SK-N-SH (cell line): ENCODE measurements around the gene BLID. TPM values are rescaled to one million over a fixed set of nuclear protein-coding genes. Genes with fewer than 3 reads are reported as not detected.

Experiments
- CTCF ChIA-PET: fragments of 300-600, 350-600 bp; formaldehyde crosslinking; extraction: SDS; loops from one replicate; lab custom pipeline; 2021; lab: Yijun Ruan, JAX
- POLR2A ChIA-PET: fragments of 350-600 bp; sonication (Branson Sonifier 250); formaldehyde crosslinking; extraction: SDS; loops from one replicate; lab custom pipeline; 2020; ENCODE audit warnings: antibody characterized with exemption, inconsistent platforms; lab: Yijun Ruan, JAX
- DNase-seq: peaks from one replicate; pipeline ENCODE4 v3.0.0; 2012
- H2AFZ ChIP-seq: fragments of 200-600 bp; sonication (generic); 2 replicates; pipeline ENCODE4 v1.8.1; 2016; ENCODE audit warnings: antibody characterized with exemption, mild to moderate bottlenecking, low read depth
- H3F3A ChIP-seq: fragments of 200-600 bp; sonication (generic); replicated peaks from 2 replicates; pipeline ENCODE3; 2016; ENCODE audit warnings: antibody characterized with exemption, mild to moderate bottlenecking; ENCODE audit not compliant: insufficient read depth
- H3K27ac ChIP-seq, 2 experiments: fragments of 200-500 bp in 1 of 2; fragments of 200-600 bp in 1 of 2; sonication (Bioruptor generic) in 1 of 2; sonication (generic), shearing (Covaris generic) in 1 of 2; 2 replicates each; pipeline versions ENCODE4 v1.5.1 to v1.6.1; 2014 to 2016; ENCODE audit warnings: low read depth in 2 of 2, inconsistent platforms in 1 of 2, low read length in 1 of 2, mild to moderate bottlenecking in 1 of 2, mixed read lengths in 1 of 2
- H3K27me3 ChIP-seq: fragments of 200-600 bp; sonication (generic), shearing (Covaris generic); 2 replicates; pipeline ENCODE4 v1.6.1; 2016; ENCODE audit warnings: mixed run types; ENCODE audit not compliant: insufficient read depth
- H3K36me3 ChIP-seq, 2 experiments: fragments of 200-500 bp in 1 of 2; fragments of 200-600 bp in 1 of 2; sonication (Bioruptor generic) in 1 of 2; sonication (generic) in 1 of 2; replicated peaks in 1 of 2; 2 replicates each; pipeline versions ENCODE3 to v1.5.1; 2014 to 2016; ENCODE audit warnings: low read length in 1 of 2, mild to moderate bottlenecking in 1 of 2; ENCODE audit not compliant: insufficient read depth in 2 of 2, control insufficient read depth in 1 of 2
- H3K4me1 ChIP-seq, 2 experiments: fragments of 200-500 bp in 1 of 2; fragments of 200-600 bp in 1 of 2; sonication (Bioruptor generic) in 1 of 2; sonication (generic), shearing (Covaris generic) in 1 of 2; 2 replicates each; pipeline versions ENCODE4 v1.5.1 to v1.6.1; 2014 to 2016; ENCODE audit warnings: low read depth in 1 of 2, low read length in 1 of 2, mixed run types in 1 of 2; ENCODE audit not compliant: insufficient read depth in 2 of 2, control insufficient read depth in 1 of 2
- H3K4me2 ChIP-seq: fragments of 200-600 bp; sonication (generic), shearing (Covaris generic); 2 replicates; pipeline ENCODE4 v1.6.1; 2017; ENCODE audit warnings: mixed run types
- H3K4me3 ChIP-seq, 2 experiments: fragments of 200-500 bp in 1 of 2; fragments of 200-600 bp in 1 of 2; sonication (Bioruptor generic) in 1 of 2; sonication (generic), shearing (Covaris generic) in 1 of 2; 2 replicates each; pipeline versions ENCODE4 v1.5.1 to v1.8.1; 2014 to 2016; ENCODE audit warnings: low read depth in 2 of 2, inconsistent platforms in 1 of 2, low read length in 1 of 2, mild to moderate bottlenecking in 1 of 2, mixed read lengths in 1 of 2, moderate library complexity in 1 of 2
- H3K79me2 ChIP-seq: fragments of 200-600 bp; sonication (generic); 2 replicates; pipeline ENCODE4 v1.8.1; 2017; ENCODE audit warnings: mild to moderate bottlenecking; ENCODE audit not compliant: insufficient read depth
- H3K9ac ChIP-seq: fragments of 200-600 bp; sonication (generic); 2 replicates; pipeline ENCODE4 v1.6.1; 2017; ENCODE audit warnings: mixed run types
- H3K9me2 ChIP-seq: fragments of 200-600 bp; sonication (generic); 2 replicates; pipeline ENCODE4 v1.6.1; 2017; ENCODE audit warnings: mixed run types
- H3K9me3 ChIP-seq: fragments of 200-600 bp; sonication (generic); 2 replicates; pipeline ENCODE4 v1.6.1; 2017; ENCODE audit warnings: mixed run types, mild to moderate bottlenecking, moderate library complexity
- H4K20me1 ChIP-seq: fragments of 200-600 bp; sonication (generic); 2 replicates; pipeline ENCODE4 v1.6.1; 2017; ENCODE audit warnings: mild to moderate bottlenecking, mixed run types; ENCODE audit not compliant: insufficient read depth
- CHD2 ChIP-seq: fragments of 150-350 bp; IDR thresholded peaks from 2 replicates; pipeline ENCODE4 v1.6.1; 2018; ENCODE audit warnings: low read length; ENCODE audit not compliant: partially characterized antibody
- FOSL2 ChIP-seq: IDR thresholded peaks from 2 replicates; pipeline ENCODE4 v1.4.0; 2012; ENCODE audit warnings: low read depth, mild to moderate bottlenecking, moderate library complexity, borderline replicate concordance
- MAX ChIP-seq: IDR thresholded peaks from 2 replicates; pipeline ENCODE4 v1.4.0; 2012; ENCODE audit warnings: low read depth
- NFIC ChIP-seq: IDR thresholded peaks from 2 replicates; pipeline ENCODE4 v1.4.0; 2012; ENCODE audit warnings: borderline replicate concordance
- RAD21 ChIP-seq: IDR thresholded peaks from 2 replicates; pipeline ENCODE4 v1.6.1; 2012; ENCODE audit warnings: mild to moderate bottlenecking, low read length
- REST ChIP-seq: IDR thresholded peaks from 2 replicates; pipeline ENCODE4 v1.6.1; 2012; ENCODE audit warnings: mild to moderate bottlenecking, low read depth, low read length, moderate library complexity
- RFX5 ChIP-seq: IDR thresholded peaks from 2 replicates; pipeline ENCODE4 v1.6.1; 2012; ENCODE audit warnings: mild to moderate bottlenecking, improper control_type of control experiment, low read length
- SMC3 ChIP-seq: IDR thresholded peaks from 2 replicates; pipeline ENCODE4 v1.6.1; 2012; ENCODE audit warnings: low read depth, low read length, improper control_type of control experiment
- YY1 ChIP-seq: IDR thresholded peaks from 2 replicates; pipeline ENCODE4 v1.4.0; 2012; ENCODE audit warnings: low read depth, mild to moderate bottlenecking
- WGBS: methylation state at CpG from one replicate; pipeline ENCODE4 v1.1.6; 2017; ENCODE audit warnings: low lambda C conversion rate; 5-methylcytosine and 5-hydroxymethylcytosine counted together
- polyA plus RNA-seq, 3 experiments: library from polyadenylated mRNA; depleted of rRNA; stranded (reverse); fragments of >200 nt; gene quantifications; 2 replicates each; pipeline ENCODE4 v1.2.3, GENCODE V29; 2012

Gene BLID
- polyA plus RNA-seq, 1 of the 3 experiments (the other 2 are of a cell fraction), result not detected

GRCh38 chr11:122155765-122156527, 39.9 kb upstream of the BLID start:
- CTCF ChIA-PET, result no interaction called here
- Histone ChIP-seq H3K9me2 (no peaks in the 10 kb centered on the region), H3K27me3 (no peaks in the 10 kb centered on the region), H3K79me2 (peaks cover 100% of the 10 kb centered on the region), H3F3A (peaks cover 68% of the 10 kb centered on the region), H3K4me2 (peak overlapping the region; percentile 30; the same call in 1 of the 2 replicates), H3K36me3 (peaks cover 7 to 80% of the 10 kb centered on the region in 2 experiments), H3K4me3 (no peak overlapping the region), H2AFZ (no peak overlapping the region), H3K9me3 (no peaks in the 10 kb centered on the region), H3K4me1 (peaks cover 14 to 64% of the 10 kb centered on the region in 2 experiments; a peak in 3 of 4 replicates), H3K27ac (peak overlapping the region in 1 of 2 experiments; percentile 87; a peak in 2 of 4 replicates), H4K20me1 (peaks cover 95% of the 10 kb centered on the region), H3K9ac (no peak overlapping the region)
- no peak for DNase-seq
- TF ChIP-seq NFIC (no peak), SMC3 (no peak), MAX (no peak), YY1 (no peak), REST (no peak), RFX5 (no peak), CHD2 (no peak), FOSL2 (no peak)
- 84% methylated on average over 14 of the region's 14 CpGs for WGBS
- POLR2A ChIA-PET, result no interaction called here

GRCh38 chr11:122154994-122155393, 39.0 kb upstream of the BLID start:
- Histone ChIP-seq H3K9ac (no peak overlapping the region), H3K4me3 (no peak overlapping the region), H4K20me1 (peaks cover 95% of the 10 kb centered on the region), H3K4me1 (peaks cover 14 to 65% of the 10 kb centered on the region in 2 experiments; a peak in 3 of 4 replicates), H3K9me2 (no peaks in the 10 kb centered on the region), H3K79me2 (peaks cover 100% of the 10 kb centered on the region), H2AFZ (no peak overlapping the region), H3K4me2 (no peak overlapping the region), H3K27ac (peak overlapping the region in 1 of 2 experiments; percentile 87; a peak in 2 of 4 replicates), H3K36me3 (peaks cover 7 to 81% of the 10 kb centered on the region in 2 experiments), H3K27me3 (no peaks in the 10 kb centered on the region), H3F3A (peaks cover 70% of the 10 kb centered on the region), H3K9me3 (no peaks in the 10 kb centered on the region)
- 86% methylated on average over 1 of the region's 1 CpG for WGBS
- no peak for DNase-seq
- no peak for TF ChIP-seq FOSL2
- no peak for TF ChIP-seq RAD21
- CTCF ChIA-PET, result interaction anchor here (0.6 to 0.9 kb wide), 2 partner anchors 11 to 48 kb away, joined by 3 to 4 read pairs; no protein-coding TSS in a partner anchor
- POLR2A ChIA-PET, result no interaction called here
